Smooth muscle cell (in vitro differentiated cells): ENCODE data around the gene MOK. TPM values are rescaled to one million over a fixed set of nuclear protein-coding genes. Genes with fewer than 3 reads are reported as not detected.

ENCODE experiments used
- DNase-seq: peaks from one replicate; lab custom pipeline; 2025; ENCODE audit not compliant: unreplicated experiment; lab: John Stamatoyannopoulos, UW
- H2AFZ ChIP-seq: fragments of 200-600 bp; sonication (generic); 2 replicates; pipeline ENCODE4 v1.6.0; 2016; ENCODE audit warnings: antibody characterized with exemption, low read depth, mild to moderate bottlenecking
- H3F3A ChIP-seq: fragments of 200-600 bp; sonication (generic); 2 replicates; pipeline ENCODE4 v1.6.0; 2017; ENCODE audit warnings: antibody characterized with exemption, low read depth
- H3K27ac ChIP-seq: fragments of 200-600 bp; sonication (generic); 2 replicates; pipeline ENCODE4 v1.5.1; 2016; ENCODE audit warnings: low read depth, mild to moderate bottlenecking
- H3K27me3 ChIP-seq: fragments of 200-600 bp; sonication (generic); 2 replicates; pipeline ENCODE4 v1.6.1; 2016; ENCODE audit warnings: low read depth, mild to moderate bottlenecking
- H3K36me3 ChIP-seq: fragments of 200-600 bp; sonication (generic); 2 replicates; pipeline ENCODE4 v1.5.1; 2016; ENCODE audit warnings: low read depth
- H3K4me1 ChIP-seq: fragments of 200-600 bp; sonication (generic); 2 replicates; pipeline ENCODE4 v1.5.1; 2016; ENCODE audit warnings: low read depth
- H3K4me2 ChIP-seq: fragments of 200-600 bp; sonication (generic); 2 replicates; pipeline ENCODE4 v1.6.0; 2016; ENCODE audit warnings: mild to moderate bottlenecking
- H3K4me3 ChIP-seq: fragments of 200-600 bp; sonication (generic); 2 replicates; pipeline ENCODE4 v1.5.1; 2016; ENCODE audit warnings: mild to moderate bottlenecking
- H3K79me2 ChIP-seq: fragments of 200-600 bp; sonication (generic); 2 replicates; pipeline ENCODE4 v1.6.0; 2016; ENCODE audit warnings: low read depth, mild to moderate bottlenecking
- H3K9ac ChIP-seq: fragments of 200-600 bp; sonication (generic); 2 replicates; pipeline ENCODE4 v1.6.0; 2016; ENCODE audit warnings: low read depth
- H3K9me3 ChIP-seq: fragments of 200-600 bp; sonication (generic); replicated peaks from 2 replicates; pipeline ENCODE4 v1.5.1; 2016; ENCODE audit warnings: low read depth
- H4K20me1 ChIP-seq: fragments of 200-600 bp; sonication (generic); 2 replicates; pipeline ENCODE4 v1.6.0; 2016; ENCODE audit warnings: low read depth
- WGBS: methylation state at CpG from one replicate; pipeline ENCODE4 v1.1.7; 2016; ENCODE audit warnings: low lambda C conversion rate; 5-methylcytosine and 5-hydroxymethylcytosine counted together
- polyA plus RNA-seq: library from polyadenylated mRNA; unstranded; fragments of >200 nt; fragmentation: Nextera tagmentation; extraction: Ambion mirVana; gene quantifications from 2 replicates; pipeline ENCODE4 v1.2.1, GENCODE V29; 2016
- total RNA-seq: library from RNA; depleted of rRNA; stranded (reverse); fragments of >200 nt; gene quantifications from 2 replicates; pipeline ENCODE4 v1.2.3, GENCODE V29; 2014
- TF ChIP-seq, protein P1 (sequence below): fragments of 200-600 bp; sonication (generic); IDR thresholded peaks from 2 replicates; pipeline ENCODE4 v1.5.1; 2017; ENCODE audit warnings: borderline replicate concordance, mild to moderate bottlenecking, antibody characterized with exemption; ENCODE audit not compliant: insufficient read depth, poor library complexity, severe bottlenecking

The MOK gene
- total and polyA plus RNA-seq, 2 experiments from 2014 or later, result 4.7 to 6.4 TPM

DNA sequence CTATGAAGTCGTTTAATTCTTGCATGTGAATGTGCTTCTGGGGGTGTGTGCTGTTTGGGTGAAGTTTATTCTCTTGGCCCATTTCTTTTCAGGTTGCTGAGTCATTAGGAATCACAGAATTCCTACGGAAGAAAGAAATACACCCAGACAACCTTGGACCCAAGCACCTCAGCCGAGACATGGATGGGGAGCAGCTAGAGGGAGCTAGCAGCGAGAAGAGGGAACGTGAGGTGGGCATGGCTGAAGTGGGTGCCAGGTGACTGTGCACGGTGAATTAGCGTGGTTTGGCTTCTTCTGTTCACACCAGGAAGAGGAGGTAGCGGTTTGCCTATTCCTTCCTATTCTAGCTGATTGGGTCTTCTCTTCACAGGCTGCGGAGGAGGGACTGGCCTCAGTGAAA lies 33.8 kb upstream of the MOK start:
- Histone ChIP-seq H4K20me1 (no peaks in the 10 kb centered on the region), H3K36me3 (peaks cover 4% of the 10 kb centered on the region), H3K9ac (no peak overlapping the region), H3F3A (no peaks in the 10 kb centered on the region), H3K27me3 (no peaks in the 10 kb centered on the region), H2AFZ (no peak overlapping the region), H3K9me3 (no peaks in the 10 kb centered on the region), H3K4me3 (no peak overlapping the region), H3K4me2 (no peak overlapping the region), H3K4me1 (no peaks in the 10 kb centered on the region), H3K27ac (no peak overlapping the region), H3K79me2 (no peaks in the 10 kb centered on the region)
- WGBS, result 90% methylated on average over 9 of the region's 9 CpGs
- TF ChIP-seq, protein P1, sequence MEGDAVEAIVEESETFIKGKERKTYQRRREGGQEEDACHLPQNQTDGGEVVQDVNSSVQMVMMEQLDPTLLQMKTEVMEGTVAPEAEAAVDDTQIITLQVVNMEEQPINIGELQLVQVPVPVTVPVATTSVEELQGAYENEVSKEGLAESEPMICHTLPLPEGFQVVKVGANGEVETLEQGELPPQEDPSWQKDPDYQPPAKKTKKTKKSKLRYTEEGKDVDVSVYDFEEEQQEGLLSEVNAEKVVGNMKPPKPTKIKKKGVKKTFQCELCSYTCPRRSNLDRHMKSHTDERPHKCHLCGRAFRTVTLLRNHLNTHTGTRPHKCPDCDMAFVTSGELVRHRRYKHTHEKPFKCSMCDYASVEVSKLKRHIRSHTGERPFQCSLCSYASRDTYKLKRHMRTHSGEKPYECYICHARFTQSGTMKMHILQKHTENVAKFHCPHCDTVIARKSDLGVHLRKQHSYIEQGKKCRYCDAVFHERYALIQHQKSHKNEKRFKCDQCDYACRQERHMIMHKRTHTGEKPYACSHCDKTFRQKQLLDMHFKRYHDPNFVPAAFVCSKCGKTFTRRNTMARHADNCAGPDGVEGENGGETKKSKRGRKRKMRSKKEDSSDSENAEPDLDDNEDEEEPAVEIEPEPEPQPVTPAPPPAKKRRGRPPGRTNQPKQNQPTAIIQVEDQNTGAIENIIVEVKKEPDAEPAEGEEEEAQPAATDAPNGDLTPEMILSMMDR, result no peak
- no peak for DNase-seq

DNA sequence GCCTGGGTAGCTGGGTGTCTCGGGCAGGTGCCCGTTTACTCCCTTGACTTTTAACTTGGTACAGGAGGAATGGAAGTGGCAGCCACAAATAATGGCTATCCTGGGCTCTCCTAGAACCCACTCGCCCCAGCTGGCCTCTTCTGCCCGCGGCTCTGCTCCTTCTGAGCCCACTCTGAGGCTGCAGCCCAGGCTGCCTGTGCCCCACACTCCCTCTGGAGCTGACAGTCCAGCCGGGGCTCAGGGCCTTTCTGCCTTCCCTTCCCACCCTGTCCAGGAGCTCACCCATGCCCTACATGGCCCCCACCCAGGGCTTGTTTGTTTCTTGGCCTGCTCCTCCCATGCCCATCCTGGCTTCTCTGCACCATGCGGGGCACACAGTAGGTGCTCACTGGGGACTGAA lies 30.2 kb upstream of the MOK start:
- H3K27me3 ChIP-seq, result no peaks in the 10 kb centered on the region
- no peak overlapping the region for H3K4me3 ChIP-seq
- no peak overlapping the region for H3K27ac ChIP-seq
- no peaks in the 10 kb centered on the region for H3F3A ChIP-seq
- no peak for DNase-seq
- H4K20me1 ChIP-seq, result no peaks in the 10 kb centered on the region
- H3K9me3 ChIP-seq, result no peaks in the 10 kb centered on the region
- WGBS, result 98% methylated on average over 7 of the region's 7 CpGs
- TF ChIP-seq, protein P1, result no peak
- H3K4me2 ChIP-seq, result no peak overlapping the region
- H3K36me3 ChIP-seq, result peaks cover 4% of the 10 kb centered on the region
- H2AFZ ChIP-seq, result no peak overlapping the region
- no peak overlapping the region for H3K9ac ChIP-seq
- H3K4me1 ChIP-seq, result no peaks in the 10 kb centered on the region
- H3K79me2 ChIP-seq, result no peaks in the 10 kb centered on the region

DNA sequence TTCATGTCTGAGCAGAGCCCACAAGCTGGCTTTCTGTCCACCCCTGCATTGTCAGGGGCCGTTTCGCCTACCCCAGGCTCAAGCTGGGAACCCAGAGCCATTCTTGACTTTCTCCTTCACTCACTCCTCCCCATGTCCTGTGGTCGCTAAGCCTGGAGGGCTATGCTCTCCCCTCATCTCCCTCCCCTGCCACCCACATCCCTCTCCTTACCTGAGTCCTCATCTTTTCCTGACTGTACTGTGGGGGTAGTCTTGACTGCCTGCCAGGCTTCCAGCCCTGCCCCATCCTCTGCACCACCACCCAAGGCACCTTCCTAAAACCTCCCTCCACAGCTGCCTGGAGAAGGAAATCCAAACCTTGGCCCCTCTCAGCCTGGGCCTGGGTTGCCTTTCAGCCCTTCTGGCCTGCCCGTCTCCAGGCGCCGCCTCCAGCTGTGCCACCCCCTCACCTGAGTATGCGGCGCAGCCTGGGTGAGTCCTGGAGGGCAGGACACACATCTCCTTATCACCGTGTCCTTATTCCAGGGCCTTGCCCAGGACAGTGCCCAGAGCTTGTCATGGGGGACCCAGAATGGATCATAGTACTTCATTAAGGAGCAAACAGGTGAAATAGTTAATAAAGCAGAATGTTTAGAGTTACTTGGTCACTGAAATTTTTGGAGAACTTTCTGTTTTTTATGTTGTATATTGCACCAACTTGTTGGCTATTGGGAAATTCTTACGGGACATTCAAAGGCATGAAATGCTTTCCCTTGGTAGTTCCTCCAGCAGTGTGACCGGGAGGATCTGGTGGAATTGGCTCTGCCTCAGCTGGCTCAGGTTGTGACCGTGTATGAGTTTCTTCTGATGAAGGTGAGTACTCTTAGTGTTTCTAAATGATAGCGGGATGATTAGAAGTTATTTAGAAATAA lies 29.1 kb upstream of the MOK start:
- no peak overlapping the region for H3K27ac ChIP-seq
- TF ChIP-seq, protein P1, result no peak
- H3K4me1 ChIP-seq, result no peaks in the 10 kb centered on the region
- no peaks in the 10 kb centered on the region for H3K27me3 ChIP-seq
- no peak overlapping the region for H3K4me3 ChIP-seq
- 96% methylated on average over 13 of the region's 13 CpGs for WGBS
- H4K20me1 ChIP-seq, result no peaks in the 10 kb centered on the region
- no peak overlapping the region for H2AFZ ChIP-seq
- H3K4me2 ChIP-seq, result no peak overlapping the region
- H3F3A ChIP-seq, result no peaks in the 10 kb centered on the region
- DNase-seq, result no peak
- no peaks in the 10 kb centered on the region for H3K79me2 ChIP-seq
- H3K9me3 ChIP-seq, result no peaks in the 10 kb centered on the region
- no peak overlapping the region for H3K9ac ChIP-seq
- H3K36me3 ChIP-seq, result peaks cover 4% of the 10 kb centered on the region
